H9 (cell line): ENCODE results near the gene MCM3. TPM values are rescaled to one million over a fixed set of nuclear protein-coding genes. Genes with fewer than 3 reads are reported as not detected.

ENCODE experiments used
- DNase-seq: peaks from one replicate; pipeline ENCODE4 v3.0.0-alpha.2; 2017
- H2AFZ ChIP-seq: one replicate; pipeline ENCODE4 v1.6.1; 2013; ENCODE audit warnings: mild to moderate bottlenecking, low read length, control low read depth, moderate library complexity
- H2AK5ac ChIP-seq: 2 replicates; pipeline ENCODE4 v1.6.1; 2013; ENCODE audit warnings: low read length, control low read depth, mixed read lengths; ENCODE audit not compliant: insufficient read length
- H2BK120ac ChIP-seq: one replicate; pipeline ENCODE4 v1.6.1; 2013; ENCODE audit warnings: low read depth, mild to moderate bottlenecking, low read length, control low read depth, inconsistent platforms; ENCODE audit not compliant: poor library complexity, severe bottlenecking
- H2BK12ac ChIP-seq: 2 replicates; pipeline ENCODE4 v1.6.1; 2013; ENCODE audit warnings: low read length, control low read depth, mixed read lengths, low read depth; ENCODE audit not compliant: insufficient read length
- H2BK15ac ChIP-seq: 2 replicates; pipeline ENCODE4 v1.6.1; 2013; ENCODE audit warnings: low read depth, low read length, control low read depth
- H2BK20ac ChIP-seq: one replicate; pipeline ENCODE4 v1.6.1; 2013; ENCODE audit warnings: low read depth, mild to moderate bottlenecking, low read length, control low read depth, inconsistent platforms; ENCODE audit not compliant: poor library complexity, severe bottlenecking
- H2BK5ac ChIP-seq: 2 replicates; pipeline ENCODE4 v1.6.1; 2013; ENCODE audit warnings: low read length, control low read depth, mixed read lengths; ENCODE audit not compliant: insufficient read length
- H3K14ac ChIP-seq: 2 replicates; pipeline ENCODE4 v1.6.1; 2013; ENCODE audit warnings: low read length, control low read depth; ENCODE audit not compliant: insufficient read depth
- H3K18ac ChIP-seq: 2 replicates; pipeline ENCODE4 v1.6.1; 2013; ENCODE audit warnings: low read depth, mild to moderate bottlenecking, mixed read lengths, low read length, control low read depth; ENCODE audit not compliant: insufficient read length
- H3K23ac ChIP-seq: 2 replicates; pipeline ENCODE4 v1.6.1; 2013; ENCODE audit warnings: low read length, control low read depth, mixed read lengths, low read depth; ENCODE audit not compliant: insufficient read length
- H3K23me2 ChIP-seq: 2 replicates; pipeline ENCODE4 v1.6.1; 2013; ENCODE audit warnings: low read depth, mild to moderate bottlenecking, mixed read lengths, low read length, control low read depth; ENCODE audit not compliant: insufficient read length, poor library complexity, severe bottlenecking
- H3K27ac ChIP-seq: 2 replicates; pipeline ENCODE4 v1.5.1; 2013; ENCODE audit warnings: low read length, control low read depth, mixed read lengths, low read depth; ENCODE audit not compliant: insufficient read length
- H3K27me3 ChIP-seq: 2 replicates; pipeline ENCODE4 v1.6.1; 2013; ENCODE audit warnings: low read length, control low read depth, inconsistent platforms; ENCODE audit not compliant: insufficient read depth
- H3K4ac ChIP-seq: 2 replicates; pipeline ENCODE4 v1.6.1; 2013; ENCODE audit warnings: low read depth, mild to moderate bottlenecking, control low read depth, inconsistent platforms, low read length, moderate library complexity
- H3K4me1 ChIP-seq: 2 replicates; pipeline ENCODE4 v1.6.1; 2013; ENCODE audit warnings: low read length, control low read depth, inconsistent platforms; ENCODE audit not compliant: insufficient read depth
- H3K4me2 ChIP-seq: 2 replicates; pipeline ENCODE4 v1.6.1; 2013; ENCODE audit warnings: low read length, control low read depth, mixed read lengths; ENCODE audit not compliant: insufficient read length, insufficient read depth
- H3K56ac ChIP-seq: 2 replicates; pipeline ENCODE4 v1.6.1; 2013; ENCODE audit warnings: low read depth, mild to moderate bottlenecking, mixed read lengths, low read length, control low read depth; ENCODE audit not compliant: insufficient read length
- H3K79me1 ChIP-seq: 2 replicates; pipeline ENCODE4 v1.6.1; 2013; ENCODE audit warnings: low read depth, mild to moderate bottlenecking, moderate library complexity, low read length, control low read depth, inconsistent platforms; ENCODE audit not compliant: insufficient read depth, poor library complexity, severe bottlenecking
- H3K79me2 ChIP-seq: 2 replicates; pipeline ENCODE4 v1.6.1; 2013; ENCODE audit warnings: low read length, control low read depth, inconsistent platforms; ENCODE audit not compliant: insufficient read depth
- H3K9ac ChIP-seq: 2 replicates; pipeline ENCODE4 v1.6.1; 2013; ENCODE audit warnings: low read length, control low read depth, mixed read lengths; ENCODE audit not compliant: insufficient read length; ENCODE audit errors: extremely low read depth
- H3K9me3 ChIP-seq: one replicate; pipeline ENCODE4 v1.6.1; 2013; ENCODE audit warnings: low read depth, low read length, inconsistent platforms; ENCODE audit not compliant: control insufficient read depth
- H3T11ph ChIP-seq: one replicate; pipeline ENCODE4 v1.6.1; 2013; ENCODE audit warnings: mild to moderate bottlenecking, low read length, control low read depth, inconsistent platforms
- H4K20me1 ChIP-seq: one replicate; pipeline ENCODE4 v1.6.1; 2013; ENCODE audit not compliant: control insufficient read depth, insufficient read length, insufficient read depth
- H4K5ac ChIP-seq: 2 replicates; pipeline ENCODE4 v1.6.1; 2013; ENCODE audit warnings: low read depth, mild to moderate bottlenecking, mixed read lengths, low read length, control low read depth; ENCODE audit not compliant: insufficient read length
- H4K8ac ChIP-seq: replicated peaks from 2 replicates; pipeline ENCODE4 v1.6.1; 2013; ENCODE audit warnings: low read length, control low read depth, mixed read lengths, low read depth; ENCODE audit not compliant: insufficient read length
- H4K91ac ChIP-seq: 2 replicates; pipeline ENCODE4 v1.6.1; 2013; ENCODE audit warnings: low read depth, mild to moderate bottlenecking, moderate library complexity, mixed read lengths, low read length, control low read depth; ENCODE audit not compliant: insufficient read length
- H3K27ac Mint-ChIP-seq, 3 experiments: 2 replicates in 2 of 3; 3 replicates in 1 of 3; pipeline ENCODE4 v1.8.0; 2020 to 2021; ENCODE audit warnings: mixed read lengths in 3 of 3, mild to moderate bottlenecking in 1 of 3, moderate library complexity in 1 of 3
- H3K27me3 Mint-ChIP-seq: 2 replicates; pipeline ENCODE4 v1.8.0; 2021; ENCODE audit warnings: low read depth, mild to moderate bottlenecking, moderate library complexity, mixed read lengths
- H3K36me3 Mint-ChIP-seq, 3 experiments: 2 replicates in 2 of 3; 3 replicates in 1 of 3; pipeline ENCODE4 v1.8.0; 2020 to 2021; ENCODE audit warnings: low read depth in 3 of 3, mixed read lengths in 3 of 3; ENCODE audit not compliant: insufficient read depth in 1 of 3
- H3K4me1 Mint-ChIP-seq, 2 experiments: 2 replicates each; pipeline ENCODE4 v1.8.0; 2020; ENCODE audit warnings: mixed read lengths in 2 of 2
- H3K4me3 Mint-ChIP-seq, 2 experiments: 2 replicates in 1 of 2; 3 replicates in 1 of 2; pipeline ENCODE4 v1.8.0; 2020 to 2021; ENCODE audit warnings: mild to moderate bottlenecking in 2 of 2, mixed read lengths in 2 of 2, moderate library complexity in 1 of 2
- H3K9me3 Mint-ChIP-seq, 2 experiments: 2 replicates in 1 of 2; 3 replicates in 1 of 2; pipeline ENCODE4 v1.8.0; 2020; ENCODE audit warnings: mild to moderate bottlenecking in 2 of 2, mixed read lengths in 2 of 2, moderate library complexity in 1 of 2
- CTCF ChIP-seq: fragments of 200-600 bp; sonication (generic); conservative IDR thresholded peaks from 3 replicates; pipeline ENCODE4 v1.8.0; 2021; ENCODE audit warnings: antibody characterized with exemption, mild to moderate bottlenecking
- WGBS: extraction: QIAGEN DNeasy Blood & Tissue Kit; methylation state at CpG from one replicate; pipeline ENCODE4 v1.1.7; 2013; ENCODE audit warnings: missing lambda C conversion rate, low lambda C conversion rate, mixed read lengths; ENCODE audit not compliant: insufficient read length; ENCODE audit errors: extremely low coverage; 5-methylcytosine and 5-hydroxymethylcytosine counted together
- total RNA-seq: library from RNA; stranded (reverse); gene quantifications from 2 replicates; pipeline ENCODE4 v1.2.1, GENCODE V29; 2021

MCM3 gene
- total RNA-seq, 1 experiment from 2014 or later, result 252 TPM

GRCh38 chr6:52249078-52249477 lies 35.5 kb downstream of the MCM3 start:
- no peak overlapping the region for H3K4ac ChIP-seq
- no peak overlapping the region for H3K4me2 ChIP-seq
- H2BK120ac ChIP-seq, result no peak overlapping the region
- H3K9ac ChIP-seq, result no peak overlapping the region
- no peaks in the 10 kb centered on the region for H3K4me1 ChIP-seq
- H3K14ac ChIP-seq, result no peak overlapping the region
- H4K5ac ChIP-seq, result no peak overlapping the region
- H4K8ac ChIP-seq, result no peak overlapping the region
- H3K9me3 ChIP-seq, result no peaks in the 10 kb centered on the region
- no CpG with 5 or more reads among the region's 2 CpGs for WGBS
- H3K79me2 ChIP-seq, result no peaks in the 10 kb centered on the region; the same call in 1 of the 2 replicates
- no peak overlapping the region for H3T11ph ChIP-seq
- H3K18ac ChIP-seq, result no peak overlapping the region
- Mint-ChIP-seq H3K4me3 (no peak overlapping the region), H3K9me3 (no peaks in the 10 kb centered on the region; a peak in 2 of 5 replicates), H3K27me3 (0 out of 2 replicates have a peak, but pooled peaks cover 2% of the 10 kb centered on the region), H3K4me1 (0 out of 4 replicates have a peak, but pooled peaks cover 0 to 2% of the 10 kb centered on the region in 2 experiments), H3K27ac (no peak overlapping the region), H3K36me3 (no peaks in the 10 kb centered on the region; a peak in 1 of 7 replicates)
- H2BK5ac ChIP-seq, result no peak overlapping the region
- H4K91ac ChIP-seq, result no peak overlapping the region
- no peaks in the 10 kb centered on the region for H3K23me2 ChIP-seq
- no peaks in the 10 kb centered on the region for H3K79me1 ChIP-seq
- no peak overlapping the region for H2BK20ac ChIP-seq
- no peak overlapping the region for H3K23ac ChIP-seq
- DNase-seq, result no peak
- H2AFZ ChIP-seq, result no peak overlapping the region
- H3K27me3 ChIP-seq, result no peaks in the 10 kb centered on the region
- no peaks in the 10 kb centered on the region for H4K20me1 ChIP-seq
- no peak overlapping the region for H2BK15ac ChIP-seq
- TF ChIP-seq CTCF, result no peak
- no peak overlapping the region for H3K27ac ChIP-seq
- H3K56ac ChIP-seq, result no peak overlapping the region
- H2AK5ac ChIP-seq, result no peak overlapping the region
- no peak overlapping the region for H2BK12ac ChIP-seq
